ENCODE measurements around the gene PAM.

PAM gene

GRCh38 chr5:102886586-102886985 is 131.5 kb downstream of the PAM start:
- Histone ChIP-seq H3K27ac (no peak overlapping the region), H3K4me3 (no peak overlapping the region)
- no peak for TF ChIP-seq CTCF (IDR thresholded peaks at IDR 0.05)
- no peak for DNase-seq (ENCODE audit: low spot score)

DNA sequence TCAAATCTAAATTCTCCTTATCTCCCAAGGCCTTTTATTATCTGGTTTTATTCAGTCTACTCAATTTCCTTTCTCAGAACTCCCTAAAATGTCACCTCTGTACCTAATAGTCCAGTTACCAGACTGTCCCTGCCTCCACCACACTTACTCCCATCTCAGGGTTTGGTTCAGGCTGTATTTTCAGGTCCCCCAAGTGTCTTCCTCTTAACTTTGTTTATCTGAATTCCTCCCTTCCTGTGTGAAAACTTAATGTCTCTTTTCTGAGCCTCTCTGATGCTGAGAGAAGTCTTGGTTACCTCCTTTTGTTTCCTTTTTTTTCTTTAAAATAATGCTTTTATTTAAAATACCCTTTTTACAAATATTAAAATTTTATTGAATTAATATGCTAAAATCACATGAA is 133.4 kb downstream of the PAM start:
- no peak overlapping the region for H3K27ac ChIP-seq
- DNase-seq (ENCODE audit: low spot score): no peak
- no peak for TF ChIP-seq CTCF (IDR thresholded peaks at IDR 0.05)
- H3K4me3 ChIP-seq: no peak overlapping the region

DNA sequence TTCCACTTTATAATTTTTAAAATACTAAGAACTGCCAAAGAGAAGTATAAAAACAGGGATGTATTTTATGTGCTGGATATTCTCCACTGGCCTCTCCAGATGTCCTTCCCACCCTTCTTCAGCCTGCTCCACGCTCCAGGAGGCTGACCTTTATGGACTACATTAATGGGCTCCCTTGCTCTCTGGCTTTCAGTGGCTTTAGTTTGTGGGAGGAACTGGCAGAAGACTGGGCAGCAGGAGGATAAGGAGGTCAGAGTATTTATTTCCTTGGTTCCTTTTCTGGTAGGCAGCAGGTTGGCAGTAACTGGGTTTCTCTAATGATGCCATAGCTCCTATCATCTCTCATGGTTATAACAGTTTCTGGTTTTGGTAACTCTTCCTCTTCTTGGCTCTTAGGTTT is 133.9 kb downstream of the PAM start:
- DNase-seq (ENCODE audit: low spot score): no peak
- Histone ChIP-seq H3K4me3 (no peak overlapping the region), H3K27ac (no peak overlapping the region)
- no peak for TF ChIP-seq CTCF (IDR thresholded peaks at IDR 0.05)

DNA sequence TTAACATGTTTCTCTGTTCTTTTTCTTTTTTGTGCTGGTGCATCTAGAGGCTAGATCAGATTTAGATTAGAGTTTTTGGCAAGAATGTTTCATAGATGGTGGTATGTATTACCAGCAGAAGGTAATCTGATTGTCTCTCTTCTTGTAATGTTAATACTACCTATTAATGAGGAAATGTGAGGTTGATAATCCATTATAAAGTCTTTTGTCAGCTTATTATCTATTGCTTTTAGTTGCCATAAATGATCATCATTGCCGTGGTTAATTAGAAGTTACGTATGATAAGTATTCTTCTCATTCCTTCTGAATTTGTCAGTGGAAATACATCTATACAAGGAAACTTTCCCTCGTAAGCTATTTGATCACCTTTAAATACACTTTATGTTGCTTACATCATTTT is 135.0 kb downstream of the PAM start:
- Histone ChIP-seq H3K4me3 (no peak overlapping the region), H3K27ac (no peak overlapping the region)
- DNase-seq (ENCODE audit: low spot score): no peak
- TF ChIP-seq CTCF (IDR thresholded peaks at IDR 0.05): no peak

- DNase-seq (ENCODE audit: low spot score): no peak
- Histone ChIP-seq H3K4me3 (no peak overlapping the region), H3K27ac (no peak overlapping the region)
- TF ChIP-seq CTCF (IDR thresholded peaks at IDR 0.05): no peak
These were observed 136.1 kb downstream of the PAM start for GRCh38 chr5:102891175-102891574.

DNA sequence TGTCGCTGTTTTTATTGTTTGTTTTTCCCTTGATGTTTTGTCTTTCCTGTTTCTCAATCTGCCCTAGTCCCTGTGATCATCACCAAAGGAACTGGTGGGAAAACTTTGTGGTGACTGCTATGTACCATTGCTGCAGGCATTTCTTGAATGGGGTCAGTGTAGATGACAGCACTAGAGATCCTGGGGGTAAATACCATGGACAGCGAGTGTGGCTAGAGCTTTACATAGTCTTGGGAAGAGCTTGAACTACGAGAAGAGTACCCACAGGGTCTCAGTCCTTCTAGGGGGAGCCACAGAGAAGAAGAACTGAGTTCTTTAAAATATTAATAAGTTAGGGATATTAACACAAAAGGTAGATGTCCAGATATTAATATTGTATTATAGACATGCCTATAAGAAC is 138.8 kb downstream of the PAM start:
- DNase-seq (ENCODE audit: low spot score): no peak
- Histone ChIP-seq H3K4me3 (no peak overlapping the region), H3K27ac (no peak overlapping the region)
- no peak for TF ChIP-seq CTCF (IDR thresholded peaks at IDR 0.05)

DNA sequence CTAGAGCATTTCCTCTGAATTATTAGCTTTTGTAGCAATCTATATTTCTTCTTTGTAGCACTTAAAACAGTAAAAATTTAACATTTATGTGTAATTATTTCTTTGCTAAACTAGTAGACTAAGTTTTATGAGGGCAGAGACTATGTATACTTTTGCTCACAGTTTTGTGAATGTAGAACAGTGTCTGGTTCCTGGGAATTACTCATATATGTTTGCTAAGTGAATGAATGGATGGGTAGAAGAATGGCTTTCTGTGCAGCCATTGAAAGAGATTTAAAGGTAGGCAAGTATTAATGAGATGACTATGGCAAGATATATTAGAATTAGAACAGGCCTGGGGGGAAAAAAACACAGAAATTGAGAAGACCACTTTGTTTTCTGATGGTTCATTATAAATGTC is 140.1 kb downstream of the PAM start:
- TF ChIP-seq CTCF (IDR thresholded peaks at IDR 0.05): no peak
- Histone ChIP-seq H3K27ac (no peak overlapping the region), H3K4me3 (no peak overlapping the region)
- no peak for DNase-seq (ENCODE audit: low spot score)
